Bone marrow (tissue), 2 donors: ENCODE measurements around the gene FGGY.
"Not testable (repeated sequence)": the region's sequence is repeated elsewhere in the genome, so short reads cannot be mapped to it uniquely, and the experiment has no call there.

ENCODE experiments used
- DNase-seq, 2 donors: peaks; one replicate each; lab custom pipeline; 2025; lab: John Stamatoyannopoulos, UW

Gene FGGY

GRCh38 chr1:59733443-59734141, 436.7 kb downstream of the FGGY start:
- DNase-seq, result no peak

GRCh38 chr1:59735927-59736326, 439.0 kb downstream of the FGGY start:
- DNase-seq, result not testable (repeated sequence)

- DNase-seq, result no peak
Observed at GRCh38 chr1:59736744-59737143, 439.9 kb downstream of the FGGY start.

- DNase-seq, result no peak
Observed at GRCh38 chr1:59737638-59738037, 440.7 kb downstream of the FGGY start.

- DNase-seq, result no peak
Observed at GRCh38 chr1:59738152-59738551, 441.3 kb downstream of the FGGY start.

- DNase-seq, result no peak
Observed at GRCh38 chr1:59738591-59739015, 441.7 kb downstream of the FGGY start.

GRCh38 chr1:59739111-59739510, 442.2 kb downstream of the FGGY start:
- DNase-seq, result no peak

GRCh38 chr1:59742526-59742925, 445.6 kb downstream of the FGGY start:
- no peak for DNase-seq

GRCh38 chr1:59743324-59744091, 446.6 kb downstream of the FGGY start:
- peak in 1 of 2 donors; percentile 44 for DNase-seq

- no peak for DNase-seq
Observed at GRCh38 chr1:59747420-59748024, 450.6 kb downstream of the FGGY start.

- DNase-seq, result no peak
Observed at GRCh38 chr1:59748123-59748522, 451.2 kb downstream of the FGGY start.

GRCh38 chr1:59750328-59751003, 453.6 kb downstream of the FGGY start:
- DNase-seq, result peak in 1 of 2 donors; percentile 58

GRCh38 chr1:59751004-59751395, 454.1 kb downstream of the FGGY start:
- no peak for DNase-seq

- DNase-seq, result no peak
Observed at GRCh38 chr1:59751801-59752200, 454.9 kb downstream of the FGGY start.

- no peak for DNase-seq
Observed at GRCh38 chr1:59752556-59753414, 455.9 kb downstream of the FGGY start.

GRCh38 chr1:59755069-59755685, 458.3 kb downstream of the FGGY start:
- DNase-seq, result no peak

GRCh38 chr1:59757197-59757747, 460.4 kb downstream of the FGGY start:
- DNase-seq, result no peak

GRCh38 chr1:59759156-59759925, 462.4 kb downstream of the FGGY start:
- peak; percentile 42 to 78 for DNase-seq

GRCh38 chr1:59761443-59761842, 464.5 kb downstream of the FGGY start:
- DNase-seq, result no peak

- DNase-seq, result no peak
Observed at GRCh38 chr1:59763418-59763817, 466.5 kb downstream of the FGGY start.
